ENCODE data around the gene TMEM233. TPM values are rescaled to one million over a fixed set of nuclear protein-coding genes. Genes with fewer than 3 reads are reported as not detected.

TMEM233 gene
- not detected in 2 replicates for polyA plus RNA-seq (2011; rRNA removed)
- not detected in 2 replicates for polyA minus RNA-seq (2011; rRNA and poly(A)+ RNA removed)

DNA sequence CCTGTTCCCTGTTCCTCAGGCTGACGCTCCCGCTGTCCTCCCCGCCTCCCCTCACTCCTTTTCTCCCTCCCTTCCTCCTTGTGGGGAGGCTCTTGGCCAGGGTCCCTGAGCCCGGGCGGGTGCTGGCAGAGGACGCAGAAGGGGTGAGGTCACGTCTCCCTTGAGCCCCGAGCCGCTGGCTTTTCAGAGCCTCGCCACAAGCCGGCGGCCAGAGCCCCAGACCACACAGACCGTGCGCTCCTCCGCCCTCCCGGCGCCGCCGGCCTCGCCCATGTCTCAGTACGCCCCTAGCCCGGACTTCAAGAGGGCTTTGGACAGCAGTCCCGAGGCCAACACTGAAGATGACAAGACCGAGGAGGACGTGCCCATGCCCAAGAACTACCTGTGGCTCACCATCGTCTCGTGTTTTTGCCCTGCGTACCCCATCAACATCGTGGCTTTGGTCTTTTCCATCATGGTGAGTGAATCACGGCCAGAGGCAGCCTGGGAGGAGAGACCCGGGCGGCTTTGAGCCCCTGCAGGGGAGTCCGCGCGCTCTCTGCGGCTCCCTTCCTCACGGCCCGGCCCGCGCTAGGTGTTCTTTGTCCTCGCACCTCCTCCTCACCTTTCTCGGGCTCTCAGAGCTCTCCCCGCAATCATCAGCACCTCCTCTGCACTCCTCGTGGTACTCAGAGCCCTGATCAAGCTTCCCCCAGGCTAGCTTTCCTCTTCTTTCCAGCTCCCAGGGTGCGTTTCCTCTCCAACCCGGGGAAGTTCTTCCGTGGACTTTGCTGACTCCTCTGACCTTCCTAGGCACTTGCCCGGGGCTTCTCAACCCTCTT is at the start of gene TMEM233:
Gene TMEM233, plus strand, starts transcription at position 197 of the 821 bp plus-strand sequence. Its CDS starts 75 bp downstream, at position 272.
- Histone ChIP-seq H3K36me3 (ENCODE audit: control insufficient read depth, insufficient read depth, low read length) (no peaks in the 10 kb centered on the region), H3K4me3 (ENCODE audit: low read depth, low read length) (no peak within 1 kb of the TSS), H3K27me3 (ENCODE audit: control insufficient read depth, insufficient read depth, low read length) (no peaks in the 10 kb centered on the region; the same call in 1 of the 2 replicates)
- POLR2A ChIA-PET: no interaction called here
- CTCF ChIA-PET: no interaction called here
- TF ChIP-seq, protein P1, sequence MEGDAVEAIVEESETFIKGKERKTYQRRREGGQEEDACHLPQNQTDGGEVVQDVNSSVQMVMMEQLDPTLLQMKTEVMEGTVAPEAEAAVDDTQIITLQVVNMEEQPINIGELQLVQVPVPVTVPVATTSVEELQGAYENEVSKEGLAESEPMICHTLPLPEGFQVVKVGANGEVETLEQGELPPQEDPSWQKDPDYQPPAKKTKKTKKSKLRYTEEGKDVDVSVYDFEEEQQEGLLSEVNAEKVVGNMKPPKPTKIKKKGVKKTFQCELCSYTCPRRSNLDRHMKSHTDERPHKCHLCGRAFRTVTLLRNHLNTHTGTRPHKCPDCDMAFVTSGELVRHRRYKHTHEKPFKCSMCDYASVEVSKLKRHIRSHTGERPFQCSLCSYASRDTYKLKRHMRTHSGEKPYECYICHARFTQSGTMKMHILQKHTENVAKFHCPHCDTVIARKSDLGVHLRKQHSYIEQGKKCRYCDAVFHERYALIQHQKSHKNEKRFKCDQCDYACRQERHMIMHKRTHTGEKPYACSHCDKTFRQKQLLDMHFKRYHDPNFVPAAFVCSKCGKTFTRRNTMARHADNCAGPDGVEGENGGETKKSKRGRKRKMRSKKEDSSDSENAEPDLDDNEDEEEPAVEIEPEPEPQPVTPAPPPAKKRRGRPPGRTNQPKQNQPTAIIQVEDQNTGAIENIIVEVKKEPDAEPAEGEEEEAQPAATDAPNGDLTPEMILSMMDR (IDR thresholded peaks at IDR 0.05; ENCODE audit: insufficient read depth, low read depth, low read length): no peak
- DNase-seq (ENCODE audit: low read depth): no peak

DNA sequence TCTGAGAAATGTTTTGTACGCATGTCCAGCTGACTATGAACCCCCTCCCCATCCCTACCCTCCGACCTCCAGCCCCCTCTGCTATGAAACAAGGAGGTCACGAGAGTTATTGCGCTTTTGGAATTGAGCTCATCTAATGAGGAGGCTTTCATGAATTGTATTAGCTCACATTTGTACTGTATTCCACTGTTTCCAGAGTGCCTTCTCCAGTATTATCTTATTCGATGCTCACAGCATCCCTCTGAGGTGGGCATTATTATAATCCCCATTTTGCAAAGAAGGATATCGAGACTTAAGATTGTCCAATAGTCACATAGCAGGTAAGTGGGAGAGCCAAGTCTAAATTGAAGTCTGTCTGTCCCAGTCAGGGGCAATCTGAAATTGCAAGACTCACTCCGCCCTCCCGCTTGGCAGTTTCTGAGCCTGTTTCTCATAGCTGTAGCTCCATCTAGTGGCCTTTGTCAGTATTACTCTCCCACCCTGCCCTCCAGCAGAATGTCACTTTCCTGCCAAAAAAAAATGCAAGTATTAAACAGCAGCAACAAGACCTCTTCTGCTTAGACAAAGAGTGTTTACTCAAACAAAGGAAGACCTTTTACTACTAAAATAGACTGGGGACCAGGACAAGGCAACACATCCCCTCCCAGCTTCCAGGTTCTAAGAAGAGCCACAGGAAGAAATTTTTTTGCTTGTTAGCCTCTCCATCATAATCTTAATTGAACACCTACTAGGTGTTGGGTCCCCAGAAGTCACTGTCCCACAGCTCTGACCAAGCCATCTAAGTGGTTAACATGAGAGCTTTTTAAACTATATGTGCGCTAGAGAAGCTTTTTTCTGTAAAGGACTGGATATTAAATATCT is 48.6 kb upstream of the TMEM233 start:
- Histone ChIP-seq H3K36me3 (ENCODE audit: control insufficient read depth, insufficient read depth, low read length) (no peaks in the 10 kb centered on the region), H3K27me3 (ENCODE audit: control insufficient read depth, insufficient read depth, low read length) (no peaks in the 10 kb centered on the region), H3K4me3 (ENCODE audit: low read depth, low read length) (no peak overlapping the region)
- ChIA-PET CTCF (interaction anchor here (0.5 to 2.4 kb wide), 10 partner anchors 9 to 1670 kb away, joined by 3 to 11 read pairs (median 3); partner anchors contain the start of gene SUDS3), POLR2A (no interaction called here)
- peak; percentile 9 for DNase-seq (ENCODE audit: low read depth)
- TF ChIP-seq, protein P1 (IDR thresholded peaks at IDR 0.05; ENCODE audit: insufficient read depth, low read depth, low read length): peak; percentile 81

GRCh38 chr12:119546340-119546739 is 47.2 kb upstream of the TMEM233 start:
- TF ChIP-seq, protein P1 (IDR thresholded peaks at IDR 0.05; ENCODE audit: insufficient read depth, low read depth, low read length): no peak
- POLR2A ChIA-PET: no interaction called here
- Histone ChIP-seq H3K4me3 (ENCODE audit: low read depth, low read length) (no peak overlapping the region), H3K36me3 (ENCODE audit: control insufficient read depth, insufficient read depth, low read length) (no peaks in the 10 kb centered on the region), H3K27me3 (ENCODE audit: control insufficient read depth, insufficient read depth, low read length) (no peaks in the 10 kb centered on the region)
- no peak for DNase-seq (ENCODE audit: low read depth)
- CTCF ChIA-PET: interaction anchor here (0.8 to 2.4 kb wide), 4 partner anchors 10 to 1170 kb away, joined by 3 to 11 read pairs (median 4); partner anchors contain the start of gene SUDS3

GRCh38 chr12:119547001-119547400 is 46.6 kb upstream of the TMEM233 start:
- CTCF ChIA-PET: interaction anchor here (0.8 to 1.3 kb wide), 3 partner anchors 11 to 1142 kb away, joined by 3 to 4 read pairs (median 4); no protein-coding TSS in a partner anchor
- no peaks in the 10 kb centered on the region for H3K27me3 ChIP-seq (ENCODE audit: control insufficient read depth, insufficient read depth, low read length)
- DNase-seq (ENCODE audit: low read depth): no peak
- H3K4me3 ChIP-seq (ENCODE audit: low read depth, low read length): no peak overlapping the region
- H3K36me3 ChIP-seq (ENCODE audit: control insufficient read depth, insufficient read depth, low read length): no peaks in the 10 kb centered on the region
- TF ChIP-seq, protein P1 (IDR thresholded peaks at IDR 0.05; ENCODE audit: insufficient read depth, low read depth, low read length): no peak
- POLR2A ChIA-PET: no interaction called here

- ChIA-PET CTCF (interaction anchor here (2.0 kb wide), 1 partner anchor 12 kb away, joined by 7 read pairs; no protein-coding TSS in a partner anchor), POLR2A (no interaction called here)
- H3K4me3 ChIP-seq (ENCODE audit: low read depth, low read length): no peak overlapping the region
- H3K36me3 ChIP-seq (ENCODE audit: control insufficient read depth, insufficient read depth, low read length): no peaks in the 10 kb centered on the region
- DNase-seq (ENCODE audit: low read depth): no peak
- TF ChIP-seq, protein P1 (IDR thresholded peaks at IDR 0.05; ENCODE audit: insufficient read depth, low read depth, low read length): no peak
- H3K27me3 ChIP-seq (ENCODE audit: control insufficient read depth, insufficient read depth, low read length): no peaks in the 10 kb centered on the region
These were observed 36.7 kb upstream of the TMEM233 start for GRCh38 chr12:119556854-119557253.

Measured in BJ (cell line).